ENCODE results near the gene NDUFAF2. TPM values are rescaled to one million over a fixed set of nuclear protein-coding genes. Genes with fewer than 3 reads are reported as not detected.
"Not testable (repeated sequence)": the region's sequence is repeated elsewhere in the genome, so short reads cannot be mapped to it uniquely, and the experiment has no call there.

NDUFAF2 gene
- polyA plus RNA-seq, 3 donors: 32.1 to 35.9 (median 33.3) TPM

DNA sequence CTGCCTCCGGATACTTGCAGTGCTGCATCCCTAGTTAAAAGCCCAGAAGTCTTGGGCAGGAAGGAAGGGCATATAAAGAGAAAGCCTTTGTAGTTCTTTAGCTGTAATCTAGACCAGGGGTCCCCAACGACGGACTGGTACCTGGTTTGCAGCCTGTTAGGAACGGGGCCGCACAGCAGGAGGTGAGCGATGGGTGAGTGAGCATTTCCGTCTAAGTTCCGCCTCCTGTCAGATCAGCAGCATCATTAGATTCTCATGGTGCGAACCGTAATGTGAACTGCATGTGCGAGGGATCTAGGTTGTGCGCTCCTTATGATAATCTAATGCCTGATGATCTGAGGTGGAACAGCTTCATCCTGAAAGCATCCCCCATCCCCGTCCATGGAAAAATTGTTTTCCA lies 218.9 kb downstream of the NDUFAF2 start:
- DNase-seq (ENCODE audit: low read depth in 3 of 3, low spot score in 2 of 3): no peak

DNA sequence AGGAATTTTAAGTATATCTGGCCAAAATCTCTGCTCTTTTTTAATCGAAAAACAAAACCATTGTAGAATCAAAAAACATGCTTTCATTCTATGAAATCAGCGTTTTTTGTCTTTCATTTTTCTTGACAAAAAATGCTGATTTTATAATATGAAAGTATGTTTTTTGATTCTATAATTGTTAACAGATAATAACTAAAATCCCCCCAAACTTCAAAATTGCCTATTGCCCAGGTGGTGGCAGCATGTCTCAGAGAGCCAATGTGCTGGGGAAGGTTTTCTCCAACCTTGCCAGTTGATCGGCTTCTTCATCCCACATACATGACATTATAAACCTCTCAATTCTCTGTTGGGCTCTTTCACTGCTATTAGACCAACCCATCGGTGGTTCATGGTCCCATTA lies 222.4 kb downstream of the NDUFAF2 start:
- no peak for DNase-seq (ENCODE audit: low read depth in 3 of 3, low spot score in 2 of 3)

DNA sequence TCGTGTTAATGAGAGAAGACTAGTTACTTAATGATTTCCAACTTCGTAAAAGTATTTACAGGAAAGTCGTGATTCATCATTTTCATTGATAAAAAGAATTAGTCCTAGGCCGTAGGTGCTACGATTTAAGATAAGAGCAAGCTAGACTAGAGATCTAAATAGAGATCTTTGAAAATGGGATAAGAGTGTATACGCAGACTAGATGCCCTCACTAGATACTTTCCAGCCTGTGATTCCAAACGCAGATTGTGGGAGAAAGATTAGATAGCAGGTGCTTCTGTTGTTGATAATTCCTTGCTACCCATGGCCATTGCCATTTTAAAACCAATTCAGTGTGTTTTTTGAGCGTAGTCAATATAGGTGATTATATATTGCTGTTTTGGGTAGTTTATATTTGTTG lies 223.9 kb downstream of the NDUFAF2 start:
- no peak for DNase-seq (ENCODE audit: low read depth in 3 of 3, low spot score in 2 of 3)

DNA sequence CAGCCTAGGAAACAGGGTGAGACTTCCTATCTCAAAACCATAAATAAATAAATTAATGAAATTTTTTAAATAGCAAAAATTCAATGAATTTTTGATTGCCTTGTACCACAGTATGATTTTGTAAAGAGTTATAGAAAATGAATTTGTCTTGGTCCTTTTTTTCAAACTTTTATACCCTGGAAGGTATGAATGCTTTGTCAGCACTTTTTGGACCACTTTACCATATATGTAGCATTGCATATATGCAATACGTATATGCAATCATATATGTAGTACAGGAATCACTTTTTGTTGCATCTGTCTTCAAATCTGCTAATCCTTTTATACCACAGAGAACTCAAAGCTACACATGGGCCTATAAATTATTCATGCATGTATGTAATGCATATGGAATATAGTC lies 226.5 kb downstream of the NDUFAF2 start:
- DNase-seq (ENCODE audit: low read depth in 3 of 3, low spot score in 2 of 3): no peak

DNA sequence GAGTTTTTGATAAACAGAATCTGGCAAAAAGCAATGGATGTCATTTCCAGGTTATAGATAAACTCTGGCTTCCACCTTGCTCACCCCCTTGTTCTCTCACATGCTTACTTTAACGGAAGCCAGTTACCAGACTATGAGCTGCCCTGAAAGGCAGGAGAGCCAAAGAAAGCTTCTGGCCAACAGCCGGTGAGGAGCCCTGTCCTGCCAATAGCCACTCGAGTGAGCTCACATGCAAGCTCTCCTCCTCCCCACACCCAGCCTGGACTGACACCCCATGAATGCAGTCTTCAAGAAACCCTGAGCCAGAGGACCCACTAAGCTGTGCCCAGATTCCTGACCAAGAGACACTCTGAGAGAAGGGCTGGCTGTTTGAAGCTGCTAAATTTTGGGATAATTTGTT lies 231.6 kb downstream of the NDUFAF2 start:
- no peak for DNase-seq (ENCODE audit: low read depth in 3 of 3, low spot score in 2 of 3)

DNA sequence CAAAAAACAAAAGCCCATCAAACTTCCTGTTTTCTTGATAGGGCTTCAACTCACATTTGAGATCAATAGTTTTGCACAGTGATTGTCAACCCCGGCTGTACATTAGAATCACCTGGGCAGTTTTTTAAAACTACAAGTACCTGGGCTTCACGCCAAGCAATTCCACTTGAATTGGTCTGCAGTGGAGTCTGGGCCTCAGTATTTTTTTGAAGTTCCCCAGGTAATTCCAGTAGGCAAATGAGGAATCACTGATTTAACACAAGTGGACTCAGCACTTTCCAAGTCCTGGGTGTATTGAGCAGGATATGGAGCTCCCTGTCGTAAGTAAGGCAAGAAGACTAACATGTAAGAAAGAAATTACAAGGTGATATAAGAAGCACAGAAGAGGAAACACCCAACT lies 232.1 kb downstream of the NDUFAF2 start:
- DNase-seq (ENCODE audit: low read depth in 3 of 3, low spot score in 2 of 3): no peak

DNA sequence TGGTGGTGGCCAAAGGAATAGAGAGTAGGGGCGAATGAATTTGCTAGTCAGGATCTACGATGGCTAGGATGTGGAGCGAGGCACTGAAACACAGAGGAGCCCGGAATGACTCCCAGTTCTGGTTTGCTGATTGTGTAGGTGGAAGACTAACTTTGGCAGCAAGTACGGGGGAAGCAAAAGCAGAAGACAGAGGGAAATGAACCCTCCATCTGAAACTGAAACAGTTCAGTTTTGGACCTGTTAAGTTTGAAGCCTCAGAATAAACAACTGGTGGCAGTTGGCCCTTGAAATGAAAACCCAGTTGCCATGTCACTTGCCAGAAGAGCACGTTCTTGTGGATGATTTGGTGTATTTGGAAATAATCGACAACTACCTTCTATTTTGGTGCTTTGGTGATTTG lies 232.7 kb downstream of the NDUFAF2 start:
- no peak for DNase-seq (ENCODE audit: low read depth in 3 of 3, low spot score in 2 of 3)

DNA sequence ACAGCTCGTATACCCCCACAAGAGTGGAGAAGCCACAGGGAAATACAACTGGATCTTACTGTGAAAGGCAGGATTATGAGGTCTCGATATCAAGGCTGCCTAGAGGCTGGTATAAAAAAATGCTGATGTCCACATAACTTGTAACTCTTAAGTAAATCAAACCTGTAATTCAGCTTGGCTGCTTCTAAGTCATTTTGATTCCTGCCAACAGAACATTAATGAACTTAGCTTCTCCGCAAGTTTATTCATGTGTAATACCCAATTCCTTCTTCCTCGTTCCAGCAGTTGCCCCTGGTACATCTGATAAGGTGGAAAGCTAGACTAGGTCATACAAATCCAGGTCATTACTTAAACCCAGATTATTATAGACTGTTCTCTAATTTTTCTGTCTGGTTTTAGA lies 233.7 kb downstream of the NDUFAF2 start:
- no peak for DNase-seq (ENCODE audit: low read depth in 3 of 3, low spot score in 2 of 3)

DNA sequence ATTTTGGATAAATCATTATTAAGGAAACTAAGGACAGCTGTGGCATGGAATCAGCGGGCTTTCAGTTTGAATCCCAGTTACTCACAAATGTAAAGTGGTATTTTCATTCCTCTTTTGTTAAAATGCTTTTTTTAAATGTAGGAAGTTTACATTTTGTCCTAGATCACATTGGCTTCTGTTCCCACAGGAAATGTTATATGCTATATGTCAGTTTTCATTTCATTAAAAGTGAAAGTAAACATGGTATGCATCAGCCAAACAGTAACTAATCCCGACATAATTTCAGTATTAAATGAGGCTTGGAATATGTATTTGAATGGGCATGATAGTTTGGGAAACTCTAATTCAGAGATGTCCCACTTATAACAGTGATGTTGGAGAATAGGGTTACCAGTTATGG lies 235.9 kb downstream of the NDUFAF2 start:
- no peak for DNase-seq (ENCODE audit: low read depth in 3 of 3, low spot score in 2 of 3)

DNA sequence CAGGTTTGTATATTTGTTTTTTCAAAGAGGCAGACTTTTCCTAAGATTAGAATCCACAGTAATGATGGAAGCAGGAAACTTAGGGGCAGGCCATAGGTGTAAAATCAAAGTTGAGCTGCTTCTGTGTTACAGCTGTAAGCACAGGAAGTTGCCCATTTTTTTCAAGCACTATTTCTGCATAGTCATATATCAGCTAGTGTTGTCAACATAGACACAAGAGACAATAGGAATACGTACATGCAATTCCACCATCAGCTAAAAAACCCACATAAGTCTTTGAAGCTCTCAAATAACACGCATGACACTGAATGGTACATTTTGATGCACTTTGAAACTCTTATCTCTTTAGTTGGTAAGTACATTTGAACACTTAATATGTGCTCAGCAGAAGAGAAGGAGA lies 237.4 kb downstream of the NDUFAF2 start:
- DNase-seq (ENCODE audit: low read depth in 3 of 3, low spot score in 2 of 3): no peak

DNA sequence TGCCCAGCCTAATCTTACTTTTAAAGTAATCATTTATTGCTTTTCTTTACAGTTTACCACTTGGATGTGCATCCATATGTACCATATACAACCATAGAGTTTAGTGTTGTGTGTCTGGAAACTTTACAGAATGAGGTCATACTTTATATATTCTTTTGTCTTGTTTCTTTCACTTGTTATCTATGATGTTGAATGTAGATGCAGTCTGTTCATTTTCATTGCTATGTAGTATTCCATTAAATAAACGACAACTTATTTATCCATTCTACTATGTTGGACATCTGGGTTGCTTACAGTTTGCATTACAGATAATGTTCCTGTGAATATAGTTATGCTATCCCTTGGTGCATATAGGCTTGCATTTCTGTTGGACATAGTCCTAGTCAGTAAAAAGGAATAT lies 238.5 kb downstream of the NDUFAF2 start:
- no peak for DNase-seq (ENCODE audit: low read depth in 3 of 3, low spot score in 2 of 3)

DNA sequence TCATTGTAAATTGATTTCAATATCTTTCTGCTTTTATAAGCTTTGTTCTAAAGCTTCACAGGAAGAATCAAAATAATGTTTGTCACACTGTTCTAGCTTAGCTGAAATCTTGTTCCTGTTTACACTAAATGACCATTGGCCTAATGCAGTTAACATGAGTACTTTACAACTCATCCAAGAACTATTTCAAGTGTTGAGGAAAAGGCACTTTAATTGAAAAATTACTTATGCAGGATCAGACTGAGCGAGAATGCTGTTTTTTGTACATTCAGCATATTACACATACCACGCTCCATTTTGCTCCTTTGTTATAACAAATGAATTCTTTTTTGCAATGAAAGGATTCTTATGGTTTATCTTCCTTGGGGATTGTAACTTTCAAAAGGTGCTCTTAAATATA lies 239.7 kb downstream of the NDUFAF2 start:
- DNase-seq (ENCODE audit: low read depth in 3 of 3, low spot score in 2 of 3): no peak

DNA sequence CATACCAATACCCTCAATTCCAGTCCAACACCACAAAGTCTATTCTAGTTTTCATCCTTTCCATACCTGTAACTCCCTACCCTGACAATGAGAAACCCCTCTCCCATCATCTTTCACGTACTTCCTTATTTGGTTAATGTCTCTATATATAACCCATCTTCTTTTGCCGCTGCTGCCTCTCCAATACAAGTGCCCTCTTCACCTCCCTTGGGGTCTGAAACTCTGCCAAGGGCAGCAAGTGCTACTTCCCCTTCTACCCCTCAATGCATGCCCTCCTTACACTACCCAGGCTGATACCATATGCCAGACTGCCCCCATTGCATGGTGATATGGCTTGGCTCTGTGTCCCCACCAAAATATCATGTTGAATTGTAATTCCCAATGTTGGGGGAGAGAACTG lies 241.6 kb downstream of the NDUFAF2 start:
- DNase-seq (ENCODE audit: low read depth in 3 of 3, low spot score in 2 of 3): no peak

DNA sequence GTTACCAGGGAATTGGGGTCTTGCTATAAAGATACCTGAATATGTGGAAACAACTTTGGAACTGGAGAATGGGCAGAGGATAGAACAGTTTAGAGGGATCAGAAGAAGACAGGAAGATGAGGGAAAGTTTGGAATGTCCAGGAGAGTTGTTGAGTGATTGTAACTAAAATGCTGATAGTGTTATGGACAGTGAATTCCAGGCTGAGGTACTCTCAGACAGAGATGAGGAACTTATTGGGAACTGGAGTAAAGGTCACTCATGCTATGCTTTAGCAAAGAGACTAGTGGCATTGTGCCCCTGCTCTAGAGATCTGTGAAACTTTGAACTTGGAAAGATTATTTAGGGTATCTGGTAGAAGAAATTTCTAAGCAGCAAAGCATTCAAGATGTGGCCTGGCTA lies 242.3 kb downstream of the NDUFAF2 start:
- not testable (repeated sequence) for DNase-seq (ENCODE audit: low read depth in 3 of 3, low spot score in 2 of 3)

DNA sequence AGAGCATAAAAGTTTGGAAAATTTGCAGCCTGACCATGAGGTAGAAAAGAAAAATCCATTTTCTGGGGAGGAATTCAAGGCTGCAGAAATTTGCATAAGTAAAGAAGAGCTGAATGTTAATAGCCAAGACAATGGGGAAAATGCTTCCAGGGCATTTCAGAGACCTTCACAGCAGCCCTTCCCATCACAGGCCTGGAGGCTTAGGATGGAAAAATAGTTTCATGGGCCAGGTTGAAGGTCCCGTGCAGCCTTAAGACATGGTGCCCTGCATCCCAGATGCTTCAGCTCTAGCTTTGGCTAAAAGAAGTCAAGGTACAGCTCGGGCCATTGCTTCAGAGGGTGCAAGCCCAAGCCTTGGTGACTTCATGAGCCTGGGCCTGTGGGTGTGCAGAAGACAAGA lies 242.8 kb downstream of the NDUFAF2 start:
- DNase-seq (ENCODE audit: low read depth in 3 of 3, low spot score in 2 of 3): not testable (repeated sequence)

DNA sequence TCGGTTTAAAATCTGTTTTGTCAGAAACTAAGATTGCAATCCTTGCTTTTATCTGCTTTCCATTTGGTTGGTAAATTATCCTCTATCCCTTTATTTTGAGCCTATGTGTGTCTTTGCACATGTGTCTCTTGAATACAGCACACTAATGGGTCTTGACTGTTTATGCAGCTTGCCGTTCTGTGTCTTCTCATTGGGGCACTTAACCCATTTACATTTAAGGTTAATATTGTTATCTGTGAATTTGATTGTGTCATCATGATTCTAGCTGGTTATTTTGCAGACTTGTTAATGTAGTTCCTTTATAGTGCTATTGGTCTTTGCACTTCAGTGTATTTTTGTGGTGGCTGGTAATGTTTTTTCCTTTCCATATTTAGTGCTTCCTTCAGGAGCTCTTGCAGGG lies 253.6 kb downstream of the NDUFAF2 start:
- DNase-seq (ENCODE audit: low read depth in 3 of 3, low spot score in 2 of 3): no peak

DNA sequence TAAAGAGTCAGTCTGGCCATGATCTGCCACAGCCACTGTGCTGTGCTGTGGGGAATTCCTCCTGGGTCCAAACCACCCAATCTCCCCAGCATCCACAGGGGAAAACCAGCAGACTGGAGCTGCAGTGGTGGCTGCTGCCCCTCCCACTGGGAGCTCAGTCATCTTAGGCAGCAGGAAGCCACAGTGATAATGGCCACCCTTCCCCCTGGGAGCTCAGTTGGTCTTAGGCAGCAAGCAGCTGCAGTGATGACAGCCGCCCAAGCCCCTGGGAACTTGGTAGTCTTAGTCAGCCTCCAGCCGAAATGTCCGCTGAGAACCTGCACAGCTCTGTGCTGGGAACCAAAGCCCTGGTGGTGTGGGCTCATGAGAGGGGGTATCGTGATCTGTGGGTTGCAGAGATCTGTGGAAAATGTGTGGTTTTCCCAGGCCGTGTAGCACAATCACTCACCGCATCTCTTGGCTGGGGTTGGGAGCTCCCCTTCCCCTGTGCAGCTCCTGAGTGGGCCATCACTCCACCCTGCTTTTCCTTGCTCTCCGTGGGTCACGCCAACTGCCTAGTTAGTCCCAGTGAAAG lies 255.7 kb downstream of the NDUFAF2 start:
- DNase-seq (ENCODE audit: low read depth in 3 of 3, low spot score in 2 of 3): no peak

DNA sequence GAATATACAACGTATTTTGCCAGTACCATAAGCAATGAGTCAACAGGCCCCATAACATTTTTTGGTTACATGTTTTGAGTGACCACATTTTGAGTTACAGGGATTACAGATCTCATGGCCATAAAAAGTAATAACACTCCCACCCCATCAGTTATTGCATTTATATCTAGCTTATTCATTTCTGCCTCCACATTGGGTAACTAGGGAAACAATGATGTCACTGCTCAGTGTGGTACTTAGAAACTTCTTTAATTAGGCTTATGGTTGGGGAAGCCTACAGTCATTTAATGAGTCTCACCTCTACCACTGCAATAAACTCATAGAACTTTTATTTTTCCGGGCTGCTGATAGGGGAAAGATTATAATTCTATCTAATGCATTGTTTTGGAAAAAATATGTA lies 257.2 kb downstream of the NDUFAF2 start:
- no peak for DNase-seq (ENCODE audit: low read depth in 3 of 3, low spot score in 2 of 3)

Other genes starting within 250 kb of the NDUFAF2 start
- 10 to 100 TPM; 26.0 to 31.0 (median 27.1) TPM for gene DEPDC1B, start 245.0 kb upstream of the NDUFAF2 start, polyA plus RNA-seq (ENCODE audit: insufficient read length in 3 of 3)
- gene ELOVL7, start 100.9 kb upstream of the NDUFAF2 start, polyA plus RNA-seq (ENCODE audit: insufficient read length in 3 of 3): 10 to 100 TPM; 18.6 to 19.6 (median 19.1) TPM
- gene ERCC8, start 135 bp upstream of the NDUFAF2 start, polyA plus RNA-seq (ENCODE audit: insufficient read length in 3 of 3): 10 to 100 TPM; 21.6 to 24.6 (median 22.7) TPM
- gene SMIM15, start 217.3 kb downstream of the NDUFAF2 start, polyA plus RNA-seq (ENCODE audit: insufficient read length in 3 of 3): 100 to 1,000 TPM in 1 of 3 donors, 10 to 100 TPM in 2; 96.3 to 100 (median 98.5) TPM

Data from right renal cortex interstitium (tissue), 3 donors.